Fibroblast of villous mesenchyme (primary cell): Measurements from ENCODE around the gene TCTA. TPM values are rescaled to one million over a fixed set of nuclear protein-coding genes. Genes with fewer than 3 reads are reported as not detected.

ENCODE experiments used
- DNase-seq: peaks from one replicate; pipeline ENCODE4 v3.0.0-alpha.2; 2010; ENCODE audit warnings: low read depth
- H3K4me3 ChIP-seq: 2 replicates; pipeline ENCODE4 v1.5.1; 2011; ENCODE audit warnings: low read depth, mild to moderate bottlenecking, low read length
- CTCF ChIP-seq: IDR thresholded peaks from 2 replicates; pipeline ENCODE4 v1.5.1; 2012; ENCODE audit warnings: low read depth, mild to moderate bottlenecking, low read length; ENCODE audit not compliant: insufficient read depth
- total RNA-seq: library from RNA; depleted of rRNA; stranded (reverse); fragments of >200 nt; gene quantifications from 2 replicates; pipeline ENCODE4 v1.2.3, GENCODE V29; 2012

Gene TCTA
- total RNA-seq, 1 donor, result 27.2 TPM

- no peak for DNase-seq
- no peak for TF ChIP-seq CTCF
- H3K4me3 ChIP-seq, result peak overlapping the region; percentile 72
Observed at GRCh38 chr3:49410846-49411534, 1.2 kb upstream of the TCTA start.

- H3K4me3 ChIP-seq, result peak overlapping the region; percentile 72
- no peak for DNase-seq
- no peak for TF ChIP-seq CTCF
Observed at GRCh38 chr3:49411535-49411967, 672 bp upstream of the TCTA start.

GRCh38 chr3:49412632-49413337 is 562 bp downstream of the TCTA start:
- no peak for DNase-seq
- TF ChIP-seq CTCF, result no peak

GRCh38 chr3:49413338-49413734 is 1.1 kb downstream of the TCTA start:
- no peak for TF ChIP-seq CTCF
- H3K4me3 ChIP-seq, result peak overlapping the region; percentile 73
- DNase-seq, result no peak

More at GRCh38 chr3:49412632-49413337, 562 bp downstream of the TCTA start:
- H3K4me3 ChIP-seq, result peak overlapping the region; percentile 73

GRCh38 chr3:49414753-49415152 is 2.5 kb downstream of the TCTA start:
- DNase-seq, result no peak
- no peak for TF ChIP-seq CTCF
- no peak overlapping the region for H3K4me3 ChIP-seq

GRCh38 chr3:49415931-49416601 is 3.8 kb downstream of the TCTA start:
- TF ChIP-seq CTCF, result no peak
- no peak overlapping the region for H3K4me3 ChIP-seq
- no peak for DNase-seq
